Activated CD4-positive, alpha-beta T cell treated with anti-CD3 and anti-CD28 coated beads, Interleukin-2, amount 10 ng/mL, durations not matched to agents 24 days and 14 days (primary cell): ENCODE results near the gene IGF1R. TPM values are rescaled to one million over a fixed set of nuclear protein-coding genes. Genes with fewer than 3 reads are reported as not detected.

ENCODE experiments used
- DNase-seq: peaks from one replicate; pipeline ENCODE4 v3.0.0; 2022
- H3K27ac Mint-ChIP-seq: one replicate; pipeline ENCODE4 v1.8.0; 2022; ENCODE audit warnings: mild to moderate bottlenecking, mixed read lengths
- H3K27me3 Mint-ChIP-seq: one replicate; pipeline ENCODE4 v1.8.0; 2022; ENCODE audit warnings: mixed read lengths
- H3K36me3 Mint-ChIP-seq: one replicate; pipeline ENCODE4 v1.8.0; 2022; ENCODE audit warnings: low read depth, mild to moderate bottlenecking, mixed read lengths
- H3K4me1 Mint-ChIP-seq: one replicate; pipeline ENCODE4 v1.8.0; 2021; ENCODE audit warnings: mixed read lengths
- H3K4me3 Mint-ChIP-seq: one replicate; pipeline ENCODE4 v1.8.0; 2022; ENCODE audit warnings: mild to moderate bottlenecking, moderate library complexity, mixed read lengths
- H3K9me3 Mint-ChIP-seq: one replicate; pipeline ENCODE4 v1.8.0; 2021; ENCODE audit warnings: mixed read lengths
- intact Hi-C: fragments of 100-400 bp; cut with micrococcal nuclease; formaldehyde crosslinking; loops from one replicate; pipeline ENCODE4 v1.15.1; 2023
- total RNA-seq: library from RNA; stranded (reverse); gene quantifications from 2 replicates; pipeline ENCODE4 v1.2.3, GENCODE V29; 2022

IGF1R gene
- total RNA-seq, 1 donor from 2014 or later: 35.3 TPM

- Mint-ChIP-seq H3K9me3 (no peaks in the 10 kb centered on the region), H3K27ac (no peak overlapping the region), H3K4me1 (peaks cover 12% of the 10 kb centered on the region), H3K36me3 (no peaks in the 10 kb centered on the region), H3K4me3 (no peak overlapping the region), H3K27me3 (no peaks in the 10 kb centered on the region)
- intact Hi-C loops: loop anchor here (10.0 kb wide), 1 partner anchor 56 kb away; no protein-coding TSS in a partner anchor
- no peak for DNase-seq
Observed at GRCh38 chr15:98878862-98879261, 230.5 kb downstream of the IGF1R start.

DNA sequence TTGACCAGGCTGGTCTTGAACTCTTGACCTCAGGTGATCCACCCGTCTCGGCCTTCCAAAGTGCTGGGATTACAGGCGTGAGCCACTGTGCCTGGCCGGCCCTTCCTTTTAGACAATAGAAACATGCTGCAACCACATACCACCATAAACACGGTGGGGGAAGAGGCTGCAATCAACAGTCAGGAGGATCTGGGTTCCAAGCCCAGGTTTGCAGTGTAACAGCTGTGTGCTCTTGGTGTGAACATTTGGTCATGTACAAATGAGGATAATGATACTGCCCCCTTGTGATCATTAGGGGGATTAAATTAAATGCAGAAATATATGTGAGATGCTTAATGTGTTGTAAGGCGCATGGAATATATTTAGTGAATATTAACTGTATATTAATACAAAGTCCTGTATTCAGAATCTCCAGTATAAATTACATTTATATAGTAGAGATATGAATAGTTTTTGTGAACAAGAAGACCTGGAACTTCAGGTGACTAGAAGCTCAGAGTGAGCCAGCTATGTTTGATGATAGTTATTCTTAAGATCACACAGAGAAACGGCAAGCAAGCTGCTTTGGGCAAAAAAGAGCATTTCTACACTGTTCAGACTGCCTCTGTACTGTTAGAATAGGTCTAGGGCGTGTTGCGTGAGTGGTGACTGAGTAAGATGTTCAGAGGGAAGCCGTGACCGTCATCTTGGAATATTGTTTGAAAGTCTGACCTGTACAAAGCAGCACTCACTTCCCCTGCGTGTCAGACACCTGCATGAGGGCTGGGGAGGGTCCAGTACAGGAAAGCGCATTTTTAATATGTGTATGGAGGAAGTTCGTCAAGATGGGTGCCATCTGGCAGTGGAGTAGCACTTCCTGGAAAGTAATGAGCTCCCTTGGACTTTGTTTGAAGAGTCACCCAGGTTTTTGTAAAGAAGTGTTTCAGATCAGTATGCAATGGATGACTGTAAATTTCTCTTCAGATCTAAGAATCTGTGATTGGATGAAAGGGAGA is 233.5 kb downstream of the IGF1R start:
- DNase-seq: peak; percentile 63
- H3K36me3 Mint-ChIP-seq: no peaks in the 10 kb centered on the region
- H3K4me3 Mint-ChIP-seq: no peak overlapping the region
- H3K27ac Mint-ChIP-seq: no peak overlapping the region
- H3K4me1 Mint-ChIP-seq: peaks cover 7% of the 10 kb centered on the region
- H3K9me3 Mint-ChIP-seq: no peaks in the 10 kb centered on the region
- H3K27me3 Mint-ChIP-seq: no peaks in the 10 kb centered on the region
- intact Hi-C loops: loop anchor here (1.0 kb wide), 1 partner anchor 103 kb away; no protein-coding TSS in a partner anchor

- intact Hi-C loops: no loop called here
- no peaks in the 10 kb centered on the region for H3K36me3 Mint-ChIP-seq
Observed at GRCh38 chr15:98883478-98883877, 235.1 kb downstream of the IGF1R start.

DNA sequence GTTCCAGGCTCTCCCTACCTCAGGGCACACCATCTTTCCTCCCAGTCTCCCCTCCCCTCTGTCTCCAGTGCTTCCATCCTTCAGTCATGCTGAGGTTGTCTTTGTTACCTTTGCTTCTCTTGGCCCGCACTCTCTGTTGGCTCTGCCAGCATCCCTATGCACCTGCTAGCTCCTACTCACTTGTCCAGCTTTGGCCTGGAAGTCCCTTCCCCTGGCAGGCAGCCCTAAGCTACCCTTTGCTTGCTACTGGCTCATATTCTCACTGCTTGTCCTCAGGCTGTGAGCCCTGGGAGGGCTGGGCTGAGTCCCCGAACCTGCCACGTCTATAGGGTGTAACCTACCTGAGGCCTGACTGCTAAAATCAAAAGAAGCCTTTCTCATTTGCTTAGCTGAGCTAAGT is 236.6 kb downstream of the IGF1R start:
- Mint-ChIP-seq H3K4me1 (peaks cover 5% of the 10 kb centered on the region), H3K4me3 (no peak overlapping the region), H3K27me3 (no peaks in the 10 kb centered on the region), H3K9me3 (no peaks in the 10 kb centered on the region), H3K36me3 (no peaks in the 10 kb centered on the region), H3K27ac (no peak overlapping the region)
- no peak for DNase-seq
- intact Hi-C loops: no loop called here

More at GRCh38 chr15:98883478-98883877, 235.1 kb downstream of the IGF1R start:
- no peak for DNase-seq
- Mint-ChIP-seq H3K4me3 (no peak overlapping the region), H3K9me3 (no peaks in the 10 kb centered on the region), H3K4me1 (peaks cover 5% of the 10 kb centered on the region), H3K27ac (no peak overlapping the region), H3K27me3 (no peaks in the 10 kb centered on the region)

GRCh38 chr15:98887976-98888375 is 239.6 kb downstream of the IGF1R start:
- Mint-ChIP-seq H3K27me3 (no peaks in the 10 kb centered on the region), H3K36me3 (no peaks in the 10 kb centered on the region), H3K27ac (no peak overlapping the region), H3K9me3 (no peaks in the 10 kb centered on the region), H3K4me1 (no peaks in the 10 kb centered on the region), H3K4me3 (no peak overlapping the region)
- DNase-seq: no peak
- intact Hi-C loops: no loop called here

GRCh38 chr15:98888820-98889479 is 240.6 kb downstream of the IGF1R start:
- no peaks in the 10 kb centered on the region for H3K36me3 Mint-ChIP-seq
- H3K4me1 Mint-ChIP-seq: no peaks in the 10 kb centered on the region
- DNase-seq: no peak
- intact Hi-C loops: no loop called here
- H3K4me3 Mint-ChIP-seq: no peak overlapping the region
- H3K27ac Mint-ChIP-seq: no peak overlapping the region
- H3K27me3 Mint-ChIP-seq: no peaks in the 10 kb centered on the region
- H3K9me3 Mint-ChIP-seq: no peaks in the 10 kb centered on the region

- intact Hi-C loops: no loop called here
- Mint-ChIP-seq H3K4me3 (no peak overlapping the region), H3K27ac (no peak overlapping the region), H3K27me3 (no peaks in the 10 kb centered on the region), H3K36me3 (no peaks in the 10 kb centered on the region), H3K4me1 (no peaks in the 10 kb centered on the region), H3K9me3 (no peaks in the 10 kb centered on the region)
- no peak for DNase-seq
Observed at GRCh38 chr15:98889930-98890695, 241.8 kb downstream of the IGF1R start.

DNA sequence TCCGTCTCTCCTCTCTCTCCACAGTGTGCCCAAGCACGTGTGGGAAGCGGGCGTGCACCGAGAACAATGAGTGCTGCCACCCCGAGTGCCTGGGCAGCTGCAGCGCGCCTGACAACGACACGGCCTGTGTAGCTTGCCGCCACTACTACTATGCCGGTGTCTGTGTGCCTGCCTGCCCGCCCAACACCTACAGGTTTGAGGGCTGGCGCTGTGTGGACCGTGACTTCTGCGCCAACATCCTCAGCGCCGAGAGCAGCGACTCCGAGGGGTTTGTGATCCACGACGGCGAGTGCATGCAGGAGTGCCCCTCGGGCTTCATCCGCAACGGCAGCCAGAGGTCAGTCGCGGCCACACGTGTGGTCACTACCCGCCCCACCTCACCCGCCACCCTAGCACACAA is 243.0 kb downstream of the IGF1R start:
- Mint-ChIP-seq H3K4me3 (no peak overlapping the region), H3K4me1 (no peaks in the 10 kb centered on the region), H3K27ac (no peak overlapping the region), H3K27me3 (no peaks in the 10 kb centered on the region), H3K9me3 (no peaks in the 10 kb centered on the region), H3K36me3 (no peaks in the 10 kb centered on the region)
- intact Hi-C loops: no loop called here
- DNase-seq: no peak

DNA sequence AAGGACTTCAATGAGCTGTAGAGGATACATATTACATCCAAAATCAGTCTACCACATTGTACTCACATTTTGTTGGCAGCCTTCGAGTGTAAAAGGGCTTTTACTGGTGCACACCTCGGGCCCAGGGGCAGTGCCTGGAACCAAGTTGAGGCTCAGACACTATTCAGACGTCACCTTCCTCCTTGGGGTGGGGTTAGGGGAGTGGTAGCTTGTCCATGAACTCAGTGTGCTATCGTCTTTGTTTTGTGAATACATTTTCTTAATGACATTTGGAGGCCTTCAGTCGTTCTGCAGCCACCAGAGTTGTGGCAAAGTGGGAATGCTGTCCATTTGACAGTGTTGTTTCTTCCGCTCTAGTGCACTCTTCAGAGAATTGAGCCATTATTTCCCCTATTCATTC is 245.1 kb downstream of the IGF1R start:
- H3K27me3 Mint-ChIP-seq: no peaks in the 10 kb centered on the region
- no peak overlapping the region for H3K4me3 Mint-ChIP-seq
- DNase-seq: no peak
- H3K36me3 Mint-ChIP-seq: peaks cover 7% of the 10 kb centered on the region
- no peak overlapping the region for H3K27ac Mint-ChIP-seq
- peaks cover 3% of the 10 kb centered on the region for H3K4me1 Mint-ChIP-seq
- intact Hi-C loops: no loop called here
- no peaks in the 10 kb centered on the region for H3K9me3 Mint-ChIP-seq

DNA sequence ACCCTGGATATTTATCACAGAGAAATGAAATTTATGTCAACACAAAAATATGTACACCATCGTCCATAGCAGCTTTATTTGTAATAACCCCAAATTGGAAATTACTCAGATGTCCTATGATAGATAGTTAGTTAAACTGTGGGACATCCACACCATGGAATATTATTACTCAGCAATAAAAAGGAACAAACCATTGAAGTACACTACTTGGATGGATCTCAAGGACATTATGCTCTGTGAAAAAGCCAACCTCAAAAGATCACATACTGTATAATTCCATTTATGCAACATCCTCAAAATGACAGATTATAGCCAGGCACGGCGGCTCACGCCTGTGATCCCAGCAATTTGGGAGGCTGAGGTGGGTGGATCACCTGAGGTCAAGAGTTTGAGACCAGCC is 246.0 kb downstream of the IGF1R start:
- intact Hi-C loops: no loop called here
- Mint-ChIP-seq H3K36me3 (peaks cover 7% of the 10 kb centered on the region), H3K9me3 (no peaks in the 10 kb centered on the region), H3K27ac (no peak overlapping the region), H3K4me3 (no peak overlapping the region), H3K27me3 (no peaks in the 10 kb centered on the region), H3K4me1 (peaks cover 3% of the 10 kb centered on the region)
- no peak for DNase-seq

- Mint-ChIP-seq H3K9me3 (no peaks in the 10 kb centered on the region), H3K36me3 (peaks cover 7% of the 10 kb centered on the region), H3K27ac (no peak overlapping the region), H3K4me1 (peaks cover 3% of the 10 kb centered on the region), H3K27me3 (no peaks in the 10 kb centered on the region), H3K4me3 (no peak overlapping the region)
- intact Hi-C loops: no loop called here
- no peak for DNase-seq
Observed at GRCh38 chr15:98896002-98896721, 247.8 kb downstream of the IGF1R start.

- Mint-ChIP-seq H3K27ac (no peak overlapping the region), H3K4me3 (no peak overlapping the region), H3K9me3 (no peaks in the 10 kb centered on the region), H3K27me3 (no peaks in the 10 kb centered on the region), H3K4me1 (peaks cover 11% of the 10 kb centered on the region), H3K36me3 (peaks cover 12% of the 10 kb centered on the region)
- DNase-seq: no peak
- intact Hi-C loops: no loop called here
Observed at GRCh38 chr15:98896802-98897732, 248.7 kb downstream of the IGF1R start.
